NCI-H187 (cell line): ENCODE measurements around the gene IP6K3.

Source experiments
- DNase-seq, 2 experiments: peaks; one replicate each; lab custom pipeline; 2025; lab: John Stamatoyannopoulos, UW

IP6K3 gene

DNA sequence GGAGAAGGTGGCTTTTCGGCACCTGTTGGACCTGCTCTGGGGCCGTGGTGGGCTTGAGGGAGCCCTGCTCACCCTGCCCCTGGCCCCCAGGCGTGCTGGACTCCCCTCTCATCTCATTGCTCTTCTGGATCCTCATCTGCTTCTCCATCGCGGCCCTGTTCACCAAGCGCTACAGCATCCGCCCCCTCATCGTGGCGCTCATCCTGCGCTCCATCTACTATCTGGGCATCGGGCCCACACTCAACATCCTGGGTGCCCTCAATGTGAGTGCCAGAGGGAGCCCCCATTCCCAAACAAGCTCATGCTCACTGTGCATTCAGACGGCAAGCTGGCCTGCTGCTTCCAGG, 57.6 kb downstream of the IP6K3 start:
- no peak for DNase-seq

- DNase-seq: no peak
Measured at GRCh38 chr6:33688451-33689147, 58.1 kb downstream of the IP6K3 start.

GRCh38 chr6:33688006-33688405, 58.7 kb downstream of the IP6K3 start:
- DNase-seq: no peak

DNA sequence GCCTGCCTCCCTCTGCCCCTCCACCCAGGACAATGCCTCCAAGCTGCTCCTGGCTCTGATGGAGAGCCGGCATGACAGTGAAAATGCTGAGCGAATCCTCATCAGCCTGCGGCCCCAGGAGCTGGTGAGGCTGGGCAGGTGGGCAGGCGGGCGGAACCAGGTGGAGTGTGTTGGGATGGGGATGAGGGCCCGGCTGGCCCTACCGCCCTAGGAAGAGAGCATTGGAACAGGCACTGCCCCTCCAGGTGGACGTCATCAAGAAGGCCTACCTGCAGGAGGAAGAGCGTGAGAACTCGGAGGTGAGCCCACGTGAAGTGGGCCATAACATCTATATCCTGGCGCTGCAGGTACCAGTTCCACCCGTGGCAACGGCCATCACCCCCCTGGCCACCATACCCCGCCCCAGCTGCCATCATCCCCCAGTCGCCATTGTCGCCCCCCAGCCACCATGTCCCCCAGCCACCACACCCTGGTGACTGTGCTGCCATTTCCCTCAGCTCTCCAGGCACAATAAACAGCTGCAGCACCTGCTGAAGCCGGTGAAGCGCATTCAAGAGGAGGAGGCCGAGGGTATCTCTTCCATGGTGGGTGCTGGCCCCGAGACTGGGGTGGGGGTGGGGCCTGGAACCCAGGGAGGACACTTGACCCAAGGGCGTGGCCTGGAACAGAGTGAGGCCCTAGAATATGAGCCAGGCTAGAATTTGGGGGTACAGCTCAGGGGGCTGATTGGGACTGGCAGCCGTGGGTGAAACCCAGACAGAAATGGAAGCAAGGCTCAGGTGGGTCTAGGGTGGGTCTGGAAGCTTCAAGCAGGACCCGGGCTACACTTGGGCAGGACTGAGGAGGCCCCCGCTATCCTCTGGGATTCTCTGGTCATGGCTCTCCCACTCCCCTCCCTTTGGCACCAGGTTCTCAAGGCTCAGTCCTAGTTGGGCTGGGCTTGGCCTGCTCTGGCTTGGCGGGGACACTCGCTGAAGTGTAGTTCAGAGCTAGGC, 59.4 kb downstream of the IP6K3 start:
- no peak for DNase-seq

- DNase-seq: no peak
Measured at GRCh38 chr6:33686225-33686924, 60.3 kb downstream of the IP6K3 start.

GRCh38 chr6:33685411-33686224, 61.1 kb downstream of the IP6K3 start:
- no peak for DNase-seq

DNA sequence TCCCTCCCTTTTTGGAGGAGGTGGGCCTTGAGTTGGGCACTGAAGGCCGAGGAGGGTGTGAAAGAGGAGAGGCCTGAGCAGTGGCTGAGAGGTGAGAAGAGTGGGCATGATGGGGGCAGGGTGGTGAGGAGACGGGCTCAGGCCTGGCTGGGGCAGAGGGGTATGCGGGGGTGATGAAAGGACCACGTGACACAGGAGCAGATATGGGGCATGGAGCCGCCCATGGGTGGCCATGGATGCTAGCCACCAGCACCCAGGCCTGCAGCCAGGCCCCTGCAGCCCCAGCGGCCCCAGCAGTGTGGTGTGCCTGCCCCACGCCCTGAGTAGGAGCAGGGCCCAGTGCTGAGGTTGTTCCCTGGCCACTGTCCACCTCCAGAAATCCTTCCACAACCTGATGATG, 61.7 kb downstream of the IP6K3 start:
- DNase-seq: no peak

DNA sequence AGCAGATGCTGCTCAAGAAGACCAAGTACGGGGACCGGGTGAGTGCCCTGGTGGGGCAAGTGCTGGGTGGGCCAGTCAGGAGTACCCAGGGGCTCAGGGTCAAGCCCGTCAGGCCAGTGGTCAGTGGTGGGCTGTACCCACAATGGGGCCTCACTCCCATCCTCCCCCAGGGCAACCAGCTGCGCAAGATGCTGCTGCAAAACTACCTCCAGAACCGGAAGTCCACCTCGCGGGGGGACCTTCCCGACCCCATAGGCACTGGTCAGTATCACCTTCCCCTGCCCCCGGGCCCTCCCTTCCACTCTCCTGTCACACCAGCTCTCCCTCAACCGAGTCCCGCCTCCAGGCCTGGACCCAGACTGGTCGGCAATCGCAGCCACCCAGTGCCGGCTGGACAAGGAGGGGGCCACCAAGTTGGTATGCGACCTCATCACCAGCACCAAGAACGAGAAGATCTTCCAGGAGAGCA, 62.2 kb downstream of the IP6K3 start:
- no peak for DNase-seq

- DNase-seq: no peak
Measured at GRCh38 chr6:33683576-33684427, 62.9 kb downstream of the IP6K3 start.

- no peak for DNase-seq
Measured at GRCh38 chr6:33683051-33683571, 63.6 kb downstream of the IP6K3 start.

DNA sequence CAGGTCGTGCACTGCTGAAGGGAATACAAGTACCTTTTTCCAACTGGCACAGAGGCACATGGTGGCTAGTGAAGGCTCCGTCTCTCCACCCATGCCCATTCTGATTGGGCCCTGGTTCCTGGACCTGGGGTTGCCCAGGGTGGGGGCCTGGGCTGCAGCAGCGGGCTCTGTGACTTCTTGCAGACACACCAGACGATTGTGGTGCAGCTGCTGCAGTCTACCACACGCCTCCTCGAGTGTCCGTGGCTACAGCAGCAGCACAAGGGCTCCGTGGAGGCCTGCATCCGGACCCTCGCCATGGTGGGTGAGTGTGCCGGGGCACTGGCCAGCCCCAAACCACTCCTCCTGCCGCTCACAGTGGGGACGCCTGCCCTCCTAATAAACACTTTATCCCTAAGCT, 64.4 kb downstream of the IP6K3 start:
- DNase-seq: no peak

- DNase-seq: no peak
Measured at GRCh38 chr6:33679761-33680160, 66.9 kb downstream of the IP6K3 start.

GRCh38 chr6:33678932-33679490, 67.7 kb downstream of the IP6K3 start:
- no peak for DNase-seq

- no peak for DNase-seq
Measured at GRCh38 chr6:33678233-33678931, 68.3 kb downstream of the IP6K3 start.

GRCh38 chr6:33677689-33678088, 69.0 kb downstream of the IP6K3 start:
- no peak for DNase-seq

DNA sequence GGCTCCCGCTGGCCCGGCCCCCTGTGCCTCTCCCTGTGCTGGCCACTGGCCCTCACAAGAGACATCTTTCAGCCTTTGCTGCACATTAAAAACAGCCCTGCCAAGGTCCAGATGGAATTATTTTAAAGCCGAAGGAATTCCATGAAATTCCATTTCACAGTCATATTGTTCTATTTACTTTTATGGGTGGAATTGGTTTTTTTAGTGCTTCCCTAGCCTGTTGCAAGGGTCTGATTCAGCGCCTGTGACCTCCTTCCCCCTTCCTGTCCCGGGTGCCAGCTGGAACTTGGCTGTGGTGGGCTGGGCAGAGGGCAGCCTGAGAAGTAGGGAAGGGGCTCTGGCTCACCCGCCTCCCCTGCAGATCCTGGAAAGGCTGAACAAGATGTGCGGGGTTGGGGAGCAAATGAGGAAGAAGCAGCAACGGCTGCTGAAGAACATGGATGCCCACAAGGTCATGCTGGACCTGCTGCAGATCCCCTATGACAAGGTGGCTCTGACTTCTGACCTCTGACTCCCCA, 69.5 kb downstream of the IP6K3 start:
- DNase-seq: no peak

GRCh38 chr6:33676416-33677142, 70.1 kb downstream of the IP6K3 start:
- DNase-seq: no peak

GRCh38 chr6:33675968-33676367, 70.7 kb downstream of the IP6K3 start:
- DNase-seq: no peak

- DNase-seq: no peak
Measured at GRCh38 chr6:33673851-33674250, 72.9 kb downstream of the IP6K3 start.
